ENCODE results near the gene CEP85. TPM values are rescaled to one million over a fixed set of nuclear protein-coding genes. Genes with fewer than 3 reads are reported as not detected.

Gene CEP85
- total and polyA plus RNA-seq, 2 of the 13 experiments (the other 11 are each of a cell fraction or from before 2014, with no cell fraction given) = 16.1 to 26.7 TPM

- TF ChIP-seq ZNF597 (CRISPR knock-in tag; IDR thresholded peaks at IDR 0.05) (no peak), SIN3A (IDR thresholded peaks at IDR 0.05; ENCODE audit: borderline replicate concordance, low read depth, low read length) (peak; percentile 73; the same call in 1 of the 2 replicates), E2F1 (CRISPR knock-in tag; IDR thresholded peaks at IDR 0.05) (no peak), TBP (CRISPR knock-in tag; IDR thresholded peaks at IDR 0.05) (0 out of 2 replicates have a peak, but pooled peaks have one; percentile 36), MED13 (CRISPR knock-in tag; IDR thresholded peaks at IDR 0.05) (no peak), NR2F1 (CRISPR knock-in tag; IDR thresholded peaks at IDR 0.05) (no peak), SMAD3 (CRISPR knock-in tag; IDR thresholded peaks at IDR 0.05) (no peak), RBM22 (optimal IDR thresholded peaks at IDR 0.05; ENCODE audit: low read length) (peak; percentile 16), GMEB1 (CRISPR knock-in tag; IDR thresholded peaks at IDR 0.05; ENCODE audit: borderline replicate concordance) (peak; percentile 83), ZNF276 (CRISPR knock-in tag; IDR thresholded peaks at IDR 0.05; ENCODE audit: low read depth) (no peak), NR2C2 (CRISPR knock-in tag; IDR thresholded peaks at IDR 0.05; ENCODE audit: borderline replicate concordance) (peak; percentile 50; the same call in 1 of the 2 replicates), HNF1B (CRISPR knock-in tag; IDR thresholded peaks at IDR 0.05) (no peak), ZBTB1 (CRISPR knock-in tag; IDR thresholded peaks at IDR 0.05; ENCODE audit: borderline replicate concordance) (no peak), NCOR1 (IDR thresholded peaks at IDR 0.05; ENCODE audit: borderline replicate concordance, low read length) (no peak), ARID3A (IDR thresholded peaks at IDR 0.05; ENCODE audit: low read depth, low read length) (no peak), GABPB1 (CRISPR knock-in tag; IDR thresholded peaks at IDR 0.05) (peak; percentile 90)
Observed at GRCh38 chr1:26279456-26280332, 45.7 kb downstream of the CEP85 start, which contains the start of gene SH3BGRL3 (continued).

Measured in HepG2 (cell line).